Glomerular visceral epithelial cell (primary cell): ENCODE results near the gene ROBO1.
"Not testable (repeated sequence)": the region's sequence is repeated elsewhere in the genome, so short reads cannot be mapped to it uniquely, and the experiment has no call there.

Source experiments
- DNase-seq: peaks from one replicate; pipeline ENCODE4 v3.0.0-alpha.2; 2016; ENCODE audit errors: extremely low spot score

Gene ROBO1

DNA sequence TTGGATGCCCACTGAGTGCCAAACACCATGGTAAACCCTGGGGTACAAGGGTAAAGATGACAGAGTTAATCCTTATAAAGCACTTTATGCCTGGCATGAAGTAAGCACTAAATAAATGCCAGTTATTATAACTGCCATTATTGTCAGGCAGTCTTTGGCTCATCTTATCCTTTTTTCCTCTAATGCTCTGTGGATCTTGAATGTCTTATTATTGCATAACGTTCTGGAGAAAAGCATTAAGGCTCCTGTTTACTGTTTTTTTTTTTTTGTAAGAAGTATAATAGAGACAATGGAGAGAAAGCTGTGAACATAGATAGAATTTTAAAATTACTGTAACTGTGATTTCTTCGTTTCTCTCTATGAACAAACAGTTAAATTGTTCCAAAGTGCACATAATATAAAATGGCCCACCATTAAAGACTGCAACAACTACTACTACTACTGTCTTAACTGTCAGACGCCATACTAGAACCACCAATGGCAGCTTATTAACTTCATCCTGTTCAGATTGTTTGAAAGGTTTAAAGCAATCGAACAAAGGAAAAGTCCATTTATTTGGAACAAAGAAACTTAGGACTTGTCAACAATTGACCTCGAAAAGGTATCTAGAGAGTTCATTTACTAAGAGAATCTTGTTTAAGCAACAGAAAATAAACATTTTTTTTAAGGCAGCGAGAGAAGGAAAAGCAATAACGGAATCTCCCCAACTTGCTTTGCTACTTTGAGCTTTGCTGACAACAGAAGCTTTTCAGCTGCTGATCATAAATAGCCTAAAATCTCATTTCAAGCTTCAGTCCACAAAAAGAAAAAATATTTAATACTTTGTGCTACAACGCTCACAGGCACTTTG, 520.7 kb downstream of the ROBO1 start:
- no peak for DNase-seq

DNA sequence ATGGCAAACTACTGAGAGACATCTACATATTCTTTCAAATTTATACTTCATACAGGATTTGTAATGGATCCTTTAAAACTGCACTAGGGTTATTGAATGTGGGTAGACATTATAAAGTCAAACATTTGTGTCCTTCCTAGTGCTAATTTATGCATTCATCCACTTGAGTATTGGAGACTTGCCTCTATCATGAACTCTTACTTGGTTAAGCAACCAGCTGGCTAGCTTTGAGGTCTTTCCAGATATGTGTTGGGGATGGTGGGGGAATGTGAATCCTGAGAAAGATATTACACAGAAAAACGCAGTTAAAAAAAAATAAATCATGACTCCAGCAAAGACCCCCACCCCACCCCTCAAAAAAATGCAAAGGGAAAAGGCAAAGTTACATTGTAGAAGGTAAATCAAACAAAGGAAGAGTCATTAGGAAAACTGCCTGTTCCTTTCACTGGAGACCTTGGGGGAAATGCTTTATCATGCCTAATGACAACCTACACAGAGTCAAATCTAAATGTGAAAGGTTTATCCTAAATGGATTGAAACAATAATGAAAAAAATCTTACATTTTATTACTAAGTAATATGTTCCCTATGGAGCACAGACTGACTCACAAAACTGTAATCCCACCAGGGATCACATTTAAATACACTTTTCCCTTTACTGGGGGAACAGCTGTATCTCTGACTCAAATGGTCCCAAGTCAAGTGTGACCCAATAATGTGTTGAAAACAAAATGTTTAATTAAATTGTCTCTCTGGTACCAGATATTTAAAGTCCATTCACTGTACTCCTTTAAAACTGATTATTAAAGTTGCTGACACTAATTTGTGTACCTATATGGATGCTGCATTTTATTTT, 522.3 kb downstream of the ROBO1 start:
- no peak for DNase-seq

DNA sequence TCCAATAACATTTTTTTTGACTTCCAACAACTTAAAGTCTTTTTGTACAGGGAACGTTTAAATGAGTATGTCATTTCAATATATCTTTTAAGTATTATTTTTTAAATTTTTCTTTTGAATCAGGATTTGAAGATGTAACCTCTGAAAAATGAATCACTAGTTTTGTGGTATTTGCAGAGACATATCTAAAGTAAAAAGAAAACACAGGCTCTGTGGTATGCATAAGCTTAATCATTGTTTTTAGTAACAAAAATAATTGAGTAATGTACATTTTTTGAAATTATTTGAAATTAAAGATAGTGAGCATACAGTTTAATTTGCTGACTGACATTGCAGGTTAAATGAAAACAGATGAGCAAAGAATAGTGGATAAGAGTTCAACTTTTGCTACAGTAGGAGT, 531.3 kb downstream of the ROBO1 start:
- no peak for DNase-seq

DNA sequence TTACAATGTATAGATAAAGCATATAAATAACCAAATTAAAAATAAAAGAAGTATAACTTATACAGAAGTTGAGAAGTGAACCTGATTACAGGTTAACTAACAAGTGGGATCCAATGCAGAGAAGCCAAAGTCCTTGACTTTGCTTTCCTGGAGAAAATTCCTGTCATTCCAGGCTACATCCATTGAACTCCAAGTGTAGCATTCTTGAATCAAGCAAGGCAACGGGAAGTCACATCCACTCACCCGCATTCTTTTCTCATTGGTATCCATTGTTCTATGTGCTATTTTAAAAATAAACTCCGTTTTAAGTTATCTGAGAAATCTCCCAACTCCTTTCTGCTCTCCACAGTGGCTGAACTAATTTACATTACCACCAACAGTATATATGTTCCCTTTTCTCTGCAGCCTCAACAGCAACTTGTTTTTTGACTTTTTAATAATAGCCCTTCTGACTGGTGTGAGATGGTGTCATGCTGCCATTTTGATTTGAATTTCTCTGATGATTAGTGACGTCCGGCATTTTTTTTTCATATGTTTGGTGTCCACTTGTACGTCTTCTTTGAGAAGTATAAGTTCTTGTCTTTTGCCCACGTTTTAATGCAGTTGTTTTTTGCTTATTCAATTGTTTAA, 534.3 kb downstream of the ROBO1 start:
- no peak for DNase-seq

DNA sequence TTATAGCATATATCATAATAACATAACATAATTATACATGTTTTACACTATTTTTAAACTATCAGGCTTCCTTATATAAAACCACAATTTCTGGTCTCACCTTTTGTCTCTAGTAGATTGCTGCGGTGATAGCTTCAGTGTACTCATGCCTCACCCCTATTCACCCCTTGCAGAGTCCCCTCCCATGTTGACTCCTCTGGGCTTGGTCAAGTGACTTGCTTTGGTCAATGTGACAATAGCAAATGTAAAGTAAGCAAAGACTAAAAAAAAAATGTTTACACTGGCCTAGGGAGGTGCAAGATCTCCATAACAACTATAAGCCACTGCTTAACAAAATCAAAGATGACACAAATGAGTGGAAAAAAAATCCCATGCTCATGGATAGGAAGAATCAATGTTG, 537.5 kb downstream of the ROBO1 start:
- no peak for DNase-seq

DNA sequence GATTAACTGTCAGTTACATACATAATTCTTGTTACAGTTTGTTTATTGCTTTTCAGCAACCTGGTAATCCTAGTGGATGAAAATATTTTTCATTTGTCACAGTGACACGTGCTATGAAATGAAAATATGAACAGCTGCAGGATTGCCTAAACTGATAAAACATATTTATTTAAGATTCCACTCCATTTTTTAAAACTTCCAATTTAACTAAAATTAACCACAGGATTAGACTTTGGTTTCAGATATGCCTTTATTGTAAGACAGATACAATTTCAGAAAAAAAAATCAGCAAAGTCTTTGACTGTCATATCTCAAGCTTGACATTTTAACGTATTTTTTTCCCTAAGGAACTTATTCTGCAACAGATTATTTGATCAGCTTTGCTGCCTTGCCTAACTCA, 550.7 kb downstream of the ROBO1 start:
- no peak for DNase-seq

DNA sequence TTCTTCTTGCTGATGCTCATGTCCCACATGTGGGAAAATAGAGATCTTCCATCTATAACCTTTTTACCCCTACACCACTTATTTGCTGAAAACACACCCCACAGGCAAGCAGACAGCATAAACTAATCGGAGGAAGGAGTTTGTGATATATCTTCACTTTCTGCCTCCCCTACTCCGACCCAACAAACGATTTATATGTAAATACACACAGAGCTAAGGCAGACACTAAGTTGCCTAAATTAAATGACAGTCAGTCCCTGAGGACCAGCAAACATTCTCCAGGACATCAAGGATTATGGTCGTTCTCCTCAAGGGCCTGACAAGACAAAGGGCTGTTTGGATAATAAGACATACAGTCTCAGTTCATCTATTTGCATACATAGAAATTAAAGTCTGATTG, 552.5 kb downstream of the ROBO1 start:
- no peak for DNase-seq

DNA sequence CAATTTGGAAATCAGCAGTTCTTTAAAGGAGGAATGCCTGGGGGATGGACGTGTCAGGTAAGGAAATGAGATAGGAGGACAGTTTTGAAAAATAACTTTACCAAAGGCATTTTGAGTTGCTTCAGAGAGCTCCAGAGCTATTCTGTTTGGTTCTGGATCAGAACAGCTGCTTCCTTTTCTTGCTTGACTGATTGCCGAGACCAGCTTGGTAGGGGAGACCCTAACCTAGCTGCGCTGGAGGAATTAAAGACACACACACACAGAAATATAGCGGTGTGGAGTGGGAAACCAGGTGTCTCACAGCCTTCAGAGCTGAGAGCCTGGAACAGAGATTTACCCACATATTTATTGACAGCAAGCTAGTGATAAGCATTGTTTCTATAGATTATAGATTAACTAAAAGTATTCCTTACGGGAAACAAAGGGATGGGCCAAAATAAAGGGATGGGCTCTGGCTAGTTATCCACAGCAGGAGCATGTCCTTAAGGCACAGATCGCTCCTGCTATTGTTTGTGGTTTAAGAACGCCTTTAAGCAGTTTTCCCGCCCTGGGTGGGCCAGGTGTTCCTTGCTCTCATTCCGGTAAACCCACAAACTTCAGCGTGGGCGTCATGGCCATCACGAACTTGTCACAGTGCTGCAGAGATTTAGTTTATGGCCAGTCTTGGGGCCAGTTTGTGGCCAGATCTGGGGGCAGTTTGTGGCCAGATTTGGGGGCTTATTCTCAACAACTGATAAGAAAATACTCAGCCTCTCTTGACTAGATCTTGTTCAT, 556.0 kb downstream of the ROBO1 start:
- DNase-seq = no peak

DNA sequence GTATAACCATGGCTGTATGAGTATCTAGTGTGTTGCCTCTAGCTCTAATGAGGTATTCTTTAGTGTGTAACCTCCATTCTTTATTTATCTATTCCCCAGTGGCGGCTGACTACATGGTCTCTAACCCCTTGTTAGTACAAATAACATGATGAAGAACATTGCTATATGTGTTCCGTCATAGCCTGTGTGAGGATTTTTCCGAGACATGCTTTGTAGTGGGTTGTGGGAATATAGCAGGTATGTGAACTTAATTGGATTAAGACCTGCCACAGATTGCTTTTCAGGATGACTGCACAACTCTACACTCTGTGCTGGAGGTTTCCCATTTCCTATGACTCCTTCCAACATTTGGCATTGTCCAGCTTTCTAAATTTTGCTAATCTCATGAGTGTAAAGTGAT, 563.4 kb downstream of the ROBO1 start:
- no peak for DNase-seq

DNA sequence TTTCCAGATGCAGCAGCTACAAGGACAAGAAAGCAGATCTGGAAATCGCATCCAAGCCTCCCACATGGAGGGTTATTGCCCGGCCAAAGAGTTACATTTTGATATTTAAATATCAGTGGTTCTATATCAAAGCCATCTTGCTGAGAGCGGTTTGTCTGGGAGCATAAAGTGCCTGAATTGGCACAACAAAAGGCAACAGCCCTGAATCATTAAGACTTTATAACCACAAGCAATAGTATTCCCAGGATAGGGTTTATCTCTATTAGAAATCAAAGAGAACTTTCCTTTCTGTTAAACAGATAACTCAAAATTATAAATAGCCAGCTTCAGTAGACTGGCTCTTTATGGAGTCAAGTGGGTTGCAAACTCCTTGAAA, 564.7 kb downstream of the ROBO1 start:
- no peak for DNase-seq

DNA sequence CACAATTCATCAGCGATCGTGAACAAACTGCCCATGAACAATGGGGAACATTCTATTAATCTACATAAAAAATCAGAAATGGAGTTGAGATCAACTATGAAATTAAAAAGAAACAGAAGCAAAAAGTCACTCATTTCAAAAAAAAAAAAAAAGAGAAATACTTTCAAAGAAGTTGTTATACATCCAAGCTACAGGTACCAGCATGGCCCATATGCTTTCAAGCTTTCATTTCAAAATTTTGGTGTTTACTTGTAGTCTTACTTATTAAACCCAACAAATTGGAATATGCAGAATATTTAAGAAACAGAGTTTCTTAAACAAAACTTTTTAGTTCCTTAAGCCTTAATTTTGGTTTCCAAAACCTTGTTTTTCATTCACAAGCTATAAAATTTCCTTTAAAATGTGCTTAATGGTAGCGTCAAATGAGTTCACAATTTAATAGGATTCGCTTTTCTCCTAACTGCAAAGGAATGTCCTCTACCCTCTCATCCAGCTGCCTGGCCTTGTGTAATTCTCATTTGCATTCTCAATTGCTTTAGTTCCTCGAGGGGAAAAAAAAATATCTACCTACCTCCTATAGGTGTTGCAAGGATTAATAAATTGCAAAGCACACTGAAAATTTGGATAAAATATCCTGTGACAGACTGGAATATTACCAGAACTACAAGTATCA, 565.2 kb downstream of the ROBO1 start:
- no peak for DNase-seq

DNA sequence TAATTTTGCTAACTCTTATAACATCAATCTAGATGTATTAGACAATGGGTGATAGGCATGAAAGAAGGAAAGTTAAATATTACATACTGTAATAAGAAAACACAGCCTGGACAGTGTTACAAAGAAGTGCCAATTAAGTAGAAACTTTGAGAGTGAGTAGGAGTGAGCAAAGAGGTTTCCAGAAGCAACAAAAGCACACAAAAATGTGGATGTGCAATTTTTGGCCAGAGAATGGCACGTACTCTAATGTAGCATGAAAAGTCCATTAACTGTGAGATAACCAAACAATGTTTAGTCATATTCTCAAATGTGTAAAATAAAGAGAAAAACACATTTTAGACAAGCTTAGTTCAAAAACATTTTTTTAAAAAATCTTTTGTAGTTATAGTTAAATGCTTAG, 567.3 kb downstream of the ROBO1 start:
- DNase-seq = no peak

DNA sequence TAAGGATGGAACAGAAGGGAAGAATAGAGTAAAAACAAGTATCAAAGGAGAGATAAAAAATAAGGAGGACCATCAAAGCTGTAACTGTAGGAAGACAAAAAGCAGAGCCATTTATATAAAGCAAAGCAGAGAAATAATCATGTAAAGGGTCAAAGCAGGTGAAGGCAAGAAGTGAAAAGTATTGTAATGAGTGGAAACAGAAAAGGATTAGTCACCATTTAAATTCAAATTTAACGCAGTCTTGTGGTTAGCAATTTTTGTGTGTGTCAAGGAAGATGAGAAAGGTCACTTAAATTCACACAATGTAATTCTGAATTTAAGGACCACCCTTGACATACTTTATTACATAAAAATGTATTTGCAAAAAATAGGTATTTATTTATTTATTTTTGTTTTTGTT, 567.8 kb downstream of the ROBO1 start:
- DNase-seq = no peak

DNA sequence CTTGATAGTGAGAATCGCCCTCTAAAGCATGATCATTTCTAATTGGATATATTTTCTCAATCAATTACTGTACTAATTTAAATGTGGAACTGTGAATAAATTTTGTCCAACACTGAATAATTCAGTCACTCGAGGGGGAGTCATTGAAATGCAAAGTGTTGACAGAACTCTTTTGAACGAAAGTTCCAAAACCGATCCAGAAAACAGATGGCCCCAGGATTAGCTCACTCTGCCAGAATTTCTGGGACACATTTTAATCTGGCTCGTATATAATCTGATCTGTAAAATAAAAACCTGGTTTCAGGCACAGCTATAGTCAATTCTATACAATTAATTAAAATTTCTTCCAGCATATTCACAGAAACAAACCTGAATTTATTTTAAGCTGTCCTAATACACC, 580.4 kb downstream of the ROBO1 start:
- DNase-seq = no peak

DNA sequence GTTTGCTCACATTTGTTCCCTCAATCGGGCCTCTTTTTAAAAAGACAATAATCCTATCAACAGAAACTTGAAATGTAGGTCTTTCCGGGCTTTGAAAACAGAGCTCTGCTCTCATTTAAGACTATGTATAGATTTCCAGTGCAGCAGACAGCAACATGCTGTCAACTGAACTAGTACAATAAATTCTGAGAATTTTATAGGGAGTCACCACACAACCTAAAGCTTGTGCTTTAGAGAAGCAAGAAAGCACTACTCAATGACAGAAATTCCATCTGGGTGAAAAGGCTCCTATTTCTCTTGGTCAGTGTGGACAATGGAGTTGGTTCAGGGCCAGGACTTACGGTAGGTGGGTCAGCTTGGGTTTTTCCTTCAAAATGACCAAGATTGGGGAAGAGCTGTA, 583.5 kb downstream of the ROBO1 start:
- no peak for DNase-seq

DNA sequence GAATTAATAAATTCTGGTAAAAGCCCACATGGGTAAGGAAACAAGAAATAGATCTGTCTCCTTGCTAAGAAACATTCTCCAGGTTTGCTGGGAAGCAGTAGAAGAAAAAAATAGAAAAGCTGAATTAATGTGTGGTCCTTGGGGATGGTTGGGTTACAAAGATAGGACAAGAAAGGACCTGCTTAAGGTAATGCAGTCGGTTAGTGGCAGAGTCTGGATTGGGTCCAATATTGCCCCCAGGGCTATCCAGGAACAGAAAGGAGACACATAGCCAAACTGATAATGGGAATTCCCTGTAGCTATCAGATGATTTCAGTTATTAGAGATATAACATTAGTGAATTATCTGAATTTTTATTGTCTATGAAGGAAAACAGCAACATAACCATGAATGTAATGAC, 584.3 kb downstream of the ROBO1 start:
- no peak for DNase-seq

DNA sequence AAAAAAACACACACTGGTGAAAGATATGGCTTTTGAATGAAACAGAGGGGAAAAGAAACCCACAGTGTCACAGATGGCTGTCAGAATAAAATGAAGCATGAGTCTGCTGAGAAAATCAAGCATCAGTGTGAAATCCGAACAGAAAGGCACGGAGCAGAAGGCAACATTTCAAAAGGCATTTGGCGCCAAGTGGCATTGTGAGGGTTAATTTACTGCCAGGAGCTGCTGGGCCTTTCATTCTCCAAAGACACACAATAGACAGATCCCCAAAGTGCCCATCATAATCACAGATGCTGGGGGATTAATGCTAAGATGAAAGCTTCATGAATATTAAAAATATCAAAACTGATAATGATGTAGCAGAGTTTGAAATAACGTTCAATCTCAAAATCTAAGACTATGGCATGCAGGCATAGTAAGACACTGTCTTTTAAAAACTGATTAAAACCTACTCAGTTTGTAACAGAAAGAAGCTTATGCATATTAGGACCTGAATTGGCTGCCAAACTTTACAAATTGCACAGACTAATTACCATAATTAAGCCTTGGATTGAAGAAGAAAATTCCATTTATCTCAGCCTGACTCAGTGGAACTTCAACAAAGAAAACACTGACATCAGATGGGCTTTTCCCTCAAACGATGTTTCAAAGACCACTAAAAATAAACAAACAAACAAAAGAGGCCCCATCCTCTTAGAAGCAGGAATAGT, 589.2 kb downstream of the ROBO1 start:
- no peak for DNase-seq

DNA sequence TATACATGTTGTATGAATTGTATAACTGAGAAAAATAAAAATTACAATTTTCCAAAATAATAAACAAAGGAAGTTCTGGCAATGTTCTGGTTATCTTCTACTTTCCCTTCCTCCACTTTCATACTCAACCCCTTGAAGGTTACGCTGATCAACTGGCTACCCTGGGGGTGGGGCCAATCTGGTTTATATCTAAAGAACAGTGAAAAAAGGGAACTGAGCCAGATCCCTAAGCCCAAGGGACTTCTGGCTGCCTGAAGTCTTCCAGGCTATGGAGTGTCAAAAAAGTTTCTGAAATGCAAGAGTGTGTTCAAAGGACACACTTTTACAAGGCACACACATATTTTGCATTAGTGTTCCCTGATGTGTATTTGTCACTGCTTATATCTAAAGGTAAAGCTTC, 591.9 kb downstream of the ROBO1 start:
- no peak for DNase-seq

DNA sequence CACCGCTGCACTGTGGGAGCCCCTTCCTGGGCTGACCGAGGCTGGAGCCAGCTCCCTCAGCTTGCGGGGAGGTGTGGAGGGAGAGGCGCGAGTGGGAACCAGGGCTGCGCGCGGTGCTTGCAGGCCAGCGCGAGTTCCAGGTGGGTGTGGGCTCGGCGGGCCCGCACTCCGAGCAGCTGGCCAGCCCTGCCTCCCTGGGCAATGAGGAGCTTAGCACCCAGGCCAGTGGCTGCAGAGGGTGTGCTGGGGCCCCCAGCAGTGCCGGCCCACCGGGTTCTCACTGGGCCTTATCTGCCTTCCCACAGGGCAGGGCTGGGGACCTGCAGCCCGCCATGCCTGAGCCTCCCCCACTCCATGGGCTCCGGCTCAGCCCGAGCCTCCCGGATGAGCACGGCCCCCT, 594.5 kb downstream of the ROBO1 start:
- not testable (repeated sequence) for DNase-seq

DNA sequence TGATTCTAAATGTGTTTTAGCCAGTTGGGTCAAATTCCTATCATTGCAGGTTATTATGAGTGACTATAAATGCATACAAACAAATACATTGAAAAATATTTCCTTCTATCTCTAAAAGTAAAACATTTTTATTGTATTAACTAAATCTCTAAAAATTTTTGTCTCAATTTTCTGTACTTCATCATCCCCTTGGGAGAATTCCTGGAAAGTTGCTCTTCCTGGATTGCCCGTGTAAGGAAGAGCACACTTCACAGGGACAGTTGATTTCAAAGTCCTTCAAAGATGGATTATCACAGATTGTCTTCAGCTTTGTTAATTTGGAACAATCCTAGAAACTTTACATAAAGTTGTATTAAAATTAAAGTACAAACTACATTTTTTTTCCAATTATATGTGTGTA, 595.6 kb downstream of the ROBO1 start:
- no peak for DNase-seq

DNA sequence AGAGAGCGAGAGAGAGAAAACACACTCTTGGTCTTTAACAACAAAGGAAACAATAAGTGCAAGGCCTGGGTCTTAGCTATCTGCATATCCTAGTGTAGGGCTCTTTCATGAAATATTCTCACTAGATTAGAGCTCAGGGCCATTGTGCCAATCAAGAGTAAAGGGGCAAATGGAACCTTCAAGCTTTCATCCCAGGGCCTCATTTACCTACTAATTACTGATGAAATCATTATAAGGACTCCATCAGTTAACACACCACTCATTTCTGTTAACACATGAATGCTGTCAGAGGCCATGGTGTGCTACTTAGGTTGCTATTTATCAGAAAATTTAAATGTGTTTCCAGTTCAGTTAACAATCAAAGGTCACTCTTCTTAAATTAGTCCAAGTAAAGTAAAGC, 597.8 kb downstream of the ROBO1 start:
- DNase-seq = no peak
